ENCODE results near the gene SEL1L3. TPM values are rescaled to one million over a fixed set of nuclear protein-coding genes. Genes with fewer than 3 reads are reported as not detected.

The SEL1L3 gene
- total and polyA plus RNA-seq, 8 donors: 4.1 to 173 (median 53.6) TPM

DNA sequence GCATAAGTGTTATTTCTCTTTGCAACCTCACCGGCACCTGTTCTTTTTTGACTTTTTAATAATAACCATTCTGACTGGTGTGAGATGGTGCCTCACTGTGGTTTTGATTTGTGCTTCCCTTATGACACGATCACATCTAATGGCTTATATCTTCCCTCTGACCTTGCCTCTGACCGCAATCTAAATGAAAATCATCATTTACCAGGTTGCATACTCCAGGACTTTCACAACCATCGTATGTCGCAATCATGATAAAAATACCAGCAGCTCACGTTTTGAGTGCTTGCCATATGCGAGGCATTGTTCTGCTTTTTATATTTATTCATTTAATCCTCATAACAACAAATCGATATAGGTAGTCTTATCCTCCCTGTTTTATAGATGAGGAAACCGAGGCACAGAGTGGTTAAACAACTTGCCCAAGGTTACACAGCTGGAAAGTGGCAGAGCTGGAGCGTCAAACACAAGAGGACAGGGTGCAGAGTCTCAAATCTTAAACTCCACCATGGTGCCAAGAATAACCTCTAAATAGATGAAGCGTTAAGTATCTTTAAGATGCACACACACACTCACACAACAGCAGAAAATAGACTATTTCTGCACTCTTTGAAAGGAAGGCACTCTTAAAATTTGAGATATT is 102.2 kb downstream of the SEL1L3 start:
- no peak for DNase-seq
- H3K4me3 ChIP-seq: no peak overlapping the region
- no peaks in the 10 kb centered on the region for H3K9me3 ChIP-seq
- H3K27me3 ChIP-seq: no peaks in the 10 kb centered on the region
- intact Hi-C loops (cut with DNase I; ENCODE audit: low total_unique reads): no loop called here
- H3K36me3 ChIP-seq: peaks cover 17 to 98% (median 93%) of the 10 kb centered on the region in 4 donors
- 87 to 92% (median 91%) methylated on average over 11 of the region's 11 CpGs for WGBS, 5 donors
- H3K4me1 ChIP-seq: no peaks in the 10 kb centered on the region
- H3K27ac ChIP-seq: no peak overlapping the region
- TF ChIP-seq, protein P1, sequence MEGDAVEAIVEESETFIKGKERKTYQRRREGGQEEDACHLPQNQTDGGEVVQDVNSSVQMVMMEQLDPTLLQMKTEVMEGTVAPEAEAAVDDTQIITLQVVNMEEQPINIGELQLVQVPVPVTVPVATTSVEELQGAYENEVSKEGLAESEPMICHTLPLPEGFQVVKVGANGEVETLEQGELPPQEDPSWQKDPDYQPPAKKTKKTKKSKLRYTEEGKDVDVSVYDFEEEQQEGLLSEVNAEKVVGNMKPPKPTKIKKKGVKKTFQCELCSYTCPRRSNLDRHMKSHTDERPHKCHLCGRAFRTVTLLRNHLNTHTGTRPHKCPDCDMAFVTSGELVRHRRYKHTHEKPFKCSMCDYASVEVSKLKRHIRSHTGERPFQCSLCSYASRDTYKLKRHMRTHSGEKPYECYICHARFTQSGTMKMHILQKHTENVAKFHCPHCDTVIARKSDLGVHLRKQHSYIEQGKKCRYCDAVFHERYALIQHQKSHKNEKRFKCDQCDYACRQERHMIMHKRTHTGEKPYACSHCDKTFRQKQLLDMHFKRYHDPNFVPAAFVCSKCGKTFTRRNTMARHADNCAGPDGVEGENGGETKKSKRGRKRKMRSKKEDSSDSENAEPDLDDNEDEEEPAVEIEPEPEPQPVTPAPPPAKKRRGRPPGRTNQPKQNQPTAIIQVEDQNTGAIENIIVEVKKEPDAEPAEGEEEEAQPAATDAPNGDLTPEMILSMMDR (IDR thresholded peaks at IDR 0.05): no peak
- TF ChIP-seq POLR2AphosphoS5 (IDR thresholded peaks at IDR 0.05): no peak
- no peak for TF ChIP-seq POLR2A (IDR thresholded peaks at IDR 0.05)
- no peak for TF ChIP-seq EP300 (IDR thresholded peaks at IDR 0.05)

- no peak overlapping the region for H3K27ac ChIP-seq
- no peak overlapping the region for H3K4me3 ChIP-seq
- DNase-seq: no peak
- TF ChIP-seq POLR2A (IDR thresholded peaks at IDR 0.05) (no peak), EP300 (IDR thresholded peaks at IDR 0.05) (no peak), POLR2AphosphoS5 (IDR thresholded peaks at IDR 0.05) (no peak)
- TF ChIP-seq, protein P1 (IDR thresholded peaks at IDR 0.05): no peak
- WGBS, 5 donors: 90 to 98% (median 96%) methylated on average over 4 of the region's 4 CpGs
- peaks cover 11 to 98% (median 92%) of the 10 kb centered on the region in 4 donors for H3K36me3 ChIP-seq
- no peaks in the 10 kb centered on the region for H3K27me3 ChIP-seq
- H3K9me3 ChIP-seq: no peaks in the 10 kb centered on the region
- no peaks in the 10 kb centered on the region for H3K4me1 ChIP-seq
- intact Hi-C loops (cut with DNase I; ENCODE audit: low total_unique reads): no loop called here
Measured at GRCh38 chr4:25760048-25760447, 102.7 kb downstream of the SEL1L3 start.

- TF ChIP-seq EP300 (IDR thresholded peaks at IDR 0.05) (no peak), POLR2AphosphoS5 (IDR thresholded peaks at IDR 0.05) (no peak), POLR2A (IDR thresholded peaks at IDR 0.05) (no peak)
- TF ChIP-seq, protein P1 (IDR thresholded peaks at IDR 0.05): no peak
Measured at GRCh38 chr4:25759101-25759500, 103.7 kb downstream of the SEL1L3 start.

DNA sequence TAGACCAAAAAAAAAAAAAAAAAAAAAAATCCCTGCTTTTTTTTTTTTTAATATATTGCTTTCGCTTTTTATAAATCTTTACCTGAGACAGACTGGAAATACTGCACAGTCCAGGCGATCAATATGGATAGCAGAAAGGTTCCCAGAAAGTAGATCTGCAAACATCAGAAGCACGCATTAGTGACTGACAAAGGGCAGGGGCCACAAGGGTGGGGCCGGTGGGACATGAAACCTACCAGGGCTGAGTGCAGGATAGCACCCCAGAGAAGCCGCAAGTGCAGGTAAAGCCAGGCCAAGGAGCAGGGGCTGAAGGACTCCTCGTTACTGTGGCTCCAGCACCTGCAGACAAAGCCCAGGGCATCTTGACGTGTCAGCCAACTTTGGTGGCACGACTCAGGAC is 105.3 kb downstream of the SEL1L3 start:
- DNase-seq: no peak
- WGBS, 5 donors: 89 to 96% (median 91%) methylated on average over 8 of the region's 8 CpGs
- intact Hi-C loops (cut with DNase I; ENCODE audit: low total_unique reads): no loop called here
- Histone ChIP-seq H3K4me3 (no peak overlapping the region), H3K36me3 (peaks cover 8 to 94% (median 84%) of the 10 kb centered on the region in 4 donors), H3K27ac (no peak overlapping the region), H3K9me3 (no peaks in the 10 kb centered on the region), H3K4me1 (no peaks in the 10 kb centered on the region), H3K27me3 (no peaks in the 10 kb centered on the region)
- no peak for TF ChIP-seq POLR2A (IDR thresholded peaks at IDR 0.05)
- no peak for TF ChIP-seq EP300 (IDR thresholded peaks at IDR 0.05)
- TF ChIP-seq POLR2AphosphoS5 (IDR thresholded peaks at IDR 0.05): no peak
- TF ChIP-seq, protein P1 (IDR thresholded peaks at IDR 0.05): no peak

More at GRCh38 chr4:25759101-25759500, 103.7 kb downstream of the SEL1L3 start:
- H3K27ac ChIP-seq: no peak overlapping the region
- peaks cover 8 to 95% (median 86%) of the 10 kb centered on the region in 4 donors for H3K36me3 ChIP-seq
- no peak overlapping the region for H3K4me3 ChIP-seq
- H3K27me3 ChIP-seq: no peaks in the 10 kb centered on the region
- 71 to 89% (median 85%) methylated on average over 8 of the region's 8 CpGs for WGBS, 5 donors
- H3K4me1 ChIP-seq: no peaks in the 10 kb centered on the region
- no peak for DNase-seq
- H3K9me3 ChIP-seq: no peaks in the 10 kb centered on the region
- intact Hi-C loops (cut with DNase I; ENCODE audit: low total_unique reads): no loop called here

Measured in stomach (tissue), 9 donors.